ENCODE measurements around the gene G3BP2. TPM values are rescaled to one million over a fixed set of nuclear protein-coding genes. Genes with fewer than 3 reads are reported as not detected.
A peak's percentile ranks its signal among the peaks of the same experiment; 100 is the strongest.

Gene G3BP2
- total RNA-seq, 4 donors from 2014 or later: 98.6 to 152 (median 129) TPM

- peaks cover 8 to 28% (median 12%) of the 10 kb centered on the region in 3 donors for H3K4me1 ChIP-seq
- no peaks in the 10 kb centered on the region for H3K27me3 ChIP-seq
- no peak for TF ChIP-seq POLR2AphosphoS5 (IDR thresholded peaks at IDR 0.05)
- TF ChIP-seq EP300 (IDR thresholded peaks at IDR 0.05): no peak
- TF ChIP-seq POLR2A (IDR thresholded peaks at IDR 0.05): no peak
- TF ChIP-seq, protein P1, sequence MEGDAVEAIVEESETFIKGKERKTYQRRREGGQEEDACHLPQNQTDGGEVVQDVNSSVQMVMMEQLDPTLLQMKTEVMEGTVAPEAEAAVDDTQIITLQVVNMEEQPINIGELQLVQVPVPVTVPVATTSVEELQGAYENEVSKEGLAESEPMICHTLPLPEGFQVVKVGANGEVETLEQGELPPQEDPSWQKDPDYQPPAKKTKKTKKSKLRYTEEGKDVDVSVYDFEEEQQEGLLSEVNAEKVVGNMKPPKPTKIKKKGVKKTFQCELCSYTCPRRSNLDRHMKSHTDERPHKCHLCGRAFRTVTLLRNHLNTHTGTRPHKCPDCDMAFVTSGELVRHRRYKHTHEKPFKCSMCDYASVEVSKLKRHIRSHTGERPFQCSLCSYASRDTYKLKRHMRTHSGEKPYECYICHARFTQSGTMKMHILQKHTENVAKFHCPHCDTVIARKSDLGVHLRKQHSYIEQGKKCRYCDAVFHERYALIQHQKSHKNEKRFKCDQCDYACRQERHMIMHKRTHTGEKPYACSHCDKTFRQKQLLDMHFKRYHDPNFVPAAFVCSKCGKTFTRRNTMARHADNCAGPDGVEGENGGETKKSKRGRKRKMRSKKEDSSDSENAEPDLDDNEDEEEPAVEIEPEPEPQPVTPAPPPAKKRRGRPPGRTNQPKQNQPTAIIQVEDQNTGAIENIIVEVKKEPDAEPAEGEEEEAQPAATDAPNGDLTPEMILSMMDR (IDR thresholded peaks at IDR 0.05): no peak
- WGBS, 2 donors (ENCODE audit: low coverage in 1 of 2): 20 to 28% methylated on average over 4 of the region's 4 CpGs
- no peaks in the 10 kb centered on the region for H3K9me3 ChIP-seq
- no peaks in the 10 kb centered on the region for H3K36me3 ChIP-seq
- no peak overlapping the region for H3K4me3 ChIP-seq
- no peak for ATAC-seq
- peak overlapping the region; percentile 31 to 66 (median 45) for H3K27ac ChIP-seq
Measured at GRCh38 chr4:75715105-75715799, 42.0 kb upstream of the G3BP2 start.

DNA sequence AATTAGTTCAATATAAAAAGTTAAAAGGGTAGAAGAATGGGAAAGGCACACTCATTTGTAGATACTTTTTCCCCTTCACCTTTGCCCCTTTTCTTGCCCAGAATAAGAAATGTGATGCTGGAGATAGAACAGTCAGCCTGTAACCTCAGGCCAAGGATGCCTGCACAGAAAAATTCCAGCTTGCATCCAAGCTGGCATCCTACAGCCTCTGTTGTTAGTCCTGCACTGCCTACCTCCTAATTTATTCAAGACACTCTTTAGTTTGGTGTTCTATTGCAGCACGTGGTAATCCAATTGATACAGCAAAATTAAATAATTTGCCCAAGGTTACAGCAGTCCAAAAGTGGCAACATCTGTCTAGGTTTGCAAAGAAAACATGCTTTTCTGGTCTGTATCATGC is 41.5 kb upstream of the G3BP2 start:
- TF ChIP-seq POLR2A (IDR thresholded peaks at IDR 0.05) (no peak), EP300 (IDR thresholded peaks at IDR 0.05) (no peak), POLR2AphosphoS5 (IDR thresholded peaks at IDR 0.05) (no peak)
- TF ChIP-seq, protein P1 (IDR thresholded peaks at IDR 0.05): no peak
- no peak for ATAC-seq
- Histone ChIP-seq H3K36me3 (no peaks in the 10 kb centered on the region), H3K9me3 (no peaks in the 10 kb centered on the region), H3K4me3 (no peak overlapping the region), H3K4me1 (peaks cover 8 to 28% (median 12%) of the 10 kb centered on the region in 3 donors), H3K27me3 (no peaks in the 10 kb centered on the region), H3K27ac (peak overlapping the region; percentile 31 to 66 (median 45))
- WGBS, 2 donors (ENCODE audit: low coverage in 1 of 2): 22 to 36% methylated on average over 1 of the region's 1 CpG

GRCh38 chr4:75714011-75714410 is 40.8 kb upstream of the G3BP2 start:
- Histone ChIP-seq H3K36me3 (no peaks in the 10 kb centered on the region), H3K4me1 (peaks cover 8 to 28% (median 12%) of the 10 kb centered on the region in 3 donors), H3K27me3 (no peaks in the 10 kb centered on the region), H3K9me3 (no peaks in the 10 kb centered on the region), H3K27ac (peak overlapping the region in 1 of 4 donors; percentile 66), H3K4me3 (no peak overlapping the region)
- TF ChIP-seq, protein P1 (IDR thresholded peaks at IDR 0.05): no peak
- no peak for TF ChIP-seq POLR2AphosphoS5 (IDR thresholded peaks at IDR 0.05)
- no peak for TF ChIP-seq POLR2A (IDR thresholded peaks at IDR 0.05)
- no peak for TF ChIP-seq EP300 (IDR thresholded peaks at IDR 0.05)
- 86 to 97% methylated on average over 2 to 4 of the region's 4 CpGs for WGBS, 2 donors (ENCODE audit: low coverage in 1 of 2)
- ATAC-seq: no peak

DNA sequence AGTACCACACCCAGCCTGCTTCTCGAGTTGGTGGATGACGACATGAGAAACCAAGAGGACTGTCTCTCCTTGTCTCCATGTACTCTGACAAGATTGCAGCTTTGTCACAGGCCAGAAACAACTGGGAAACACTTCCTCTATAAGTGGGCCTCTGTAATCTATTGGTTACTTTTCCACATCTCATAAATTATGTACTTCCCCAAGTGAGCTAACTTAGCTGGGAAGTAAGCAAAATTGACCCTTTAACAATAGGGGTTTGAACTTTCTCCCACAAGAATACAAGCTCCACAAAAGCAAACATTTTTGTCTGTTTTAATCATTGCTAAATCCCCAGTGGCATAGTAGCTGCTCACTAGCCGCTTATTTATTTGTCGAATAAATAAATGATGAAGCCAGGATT is 37.0 kb upstream of the G3BP2 start:
- no peak for ATAC-seq
- TF ChIP-seq, protein P1 (IDR thresholded peaks at IDR 0.05): no peak
- TF ChIP-seq EP300 (IDR thresholded peaks at IDR 0.05) (no peak), POLR2A (IDR thresholded peaks at IDR 0.05) (no peak), POLR2AphosphoS5 (IDR thresholded peaks at IDR 0.05) (no peak)
- 78 to 82% methylated on average over 4 of the region's 4 CpGs for WGBS, 2 donors (ENCODE audit: low coverage in 1 of 2)
- no peaks in the 10 kb centered on the region for H3K9me3 ChIP-seq
- peaks cover 6 to 22% (median 8%) of the 10 kb centered on the region in 3 donors for H3K4me1 ChIP-seq
- no peak overlapping the region for H3K4me3 ChIP-seq
- H3K27me3 ChIP-seq: no peaks in the 10 kb centered on the region
- no peaks in the 10 kb centered on the region for H3K36me3 ChIP-seq
- H3K27ac ChIP-seq: no peak overlapping the region

GRCh38 chr4:75708218-75708691 is 35.0 kb upstream of the G3BP2 start:
- H3K27me3 ChIP-seq: no peaks in the 10 kb centered on the region
- no peak for ATAC-seq
- TF ChIP-seq, protein P1 (IDR thresholded peaks at IDR 0.05): peak in 2 of 4 experiments; percentile 12 to 35
- TF ChIP-seq EP300 (IDR thresholded peaks at IDR 0.05): no peak
- H3K4me1 ChIP-seq: peaks cover 0 to 2% (median 0%) of the 10 kb centered on the region in 3 donors
- no peak overlapping the region for H3K4me3 ChIP-seq
- WGBS, 2 donors (ENCODE audit: low coverage in 1 of 2): 82 to 100% methylated on average over 1 to 3 of the region's 3 CpGs
- no peaks in the 10 kb centered on the region for H3K9me3 ChIP-seq
- no peak overlapping the region for H3K27ac ChIP-seq
- no peaks in the 10 kb centered on the region for H3K36me3 ChIP-seq

Measured in gastroesophageal sphincter (tissue), 4 donors.